Activated CD4-positive, CD25-positive, alpha-beta regulatory T cell treated with anti-CD3 and anti-CD28 coated beads, Interleukin-2, amount 50 U/mL, for 16 hours (primary cell): ENCODE data around the gene SPO11.
"Not testable (repeated sequence)": the region's sequence is repeated elsewhere in the genome, so short reads cannot be mapped to it uniquely, and the experiment has no call there.

Experiments used
- DNase-seq: peaks from one replicate; pipeline ENCODE4 v3.0.0-alpha.2; 2020; ENCODE audit warnings: low read depth, low spot score

The SPO11 gene

DNA sequence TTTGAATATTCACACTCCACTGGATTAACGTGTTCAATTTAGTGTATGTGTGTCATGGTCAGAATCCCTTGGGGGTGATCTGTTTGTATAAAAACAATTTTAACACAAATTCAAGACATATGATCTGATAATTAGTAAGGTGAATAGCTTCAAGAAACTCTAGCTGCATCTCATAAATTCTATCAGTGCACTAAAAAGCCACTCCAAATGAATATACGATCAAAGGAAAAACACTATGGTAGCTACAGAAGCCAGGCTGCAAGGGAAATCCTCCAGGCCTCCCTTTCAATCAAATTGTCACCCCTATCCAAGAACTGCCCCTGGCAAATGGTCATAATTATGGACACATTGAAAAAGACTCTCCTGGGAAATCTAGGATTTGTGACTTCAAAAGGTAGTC, 12.1 kb downstream of the SPO11 start:
- DNase-seq, result no peak

- no peak for DNase-seq
Measured at GRCh38 chr20:57342829-57343228, 13.2 kb downstream of the SPO11 start.

DNA sequence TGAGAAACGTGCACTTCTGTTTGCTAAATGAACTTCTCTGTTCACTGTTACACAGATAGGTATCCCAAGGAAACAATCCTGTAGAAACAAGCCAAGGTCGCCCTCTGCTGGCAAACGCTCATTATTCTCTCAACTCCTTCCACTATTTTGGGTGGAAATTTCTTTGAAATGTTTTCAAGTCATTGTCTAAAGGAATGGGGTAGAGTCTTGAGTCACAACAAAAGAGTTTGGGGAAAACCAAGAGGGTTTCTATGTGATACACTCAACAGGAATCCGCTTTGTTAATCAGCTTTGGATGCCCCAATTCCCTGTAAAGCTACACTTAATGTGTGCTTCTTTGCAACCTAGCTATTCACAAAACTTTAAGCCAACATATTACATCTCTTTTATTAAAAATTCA, 16.9 kb downstream of the SPO11 start:
- peak; percentile 42 for DNase-seq

DNA sequence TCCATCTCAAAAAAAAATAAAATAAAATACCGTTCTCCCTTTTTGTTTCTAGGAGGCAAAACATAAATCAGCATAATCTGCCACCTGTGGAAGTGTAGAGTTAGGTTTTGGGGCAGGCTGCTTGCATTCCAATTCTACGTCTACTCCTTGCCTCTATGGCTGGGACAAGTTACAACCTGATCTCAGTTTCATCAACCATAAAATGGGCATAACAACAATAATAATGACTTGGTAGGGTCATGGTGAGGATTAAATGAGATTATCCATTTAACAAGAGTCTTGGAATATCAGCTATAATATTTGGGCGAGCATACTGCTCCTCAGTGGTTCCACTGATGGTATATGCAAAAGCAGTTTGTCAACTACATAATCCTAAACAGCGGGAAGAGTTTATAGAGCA, 17.8 kb downstream of the SPO11 start:
- DNase-seq, result no peak

DNA sequence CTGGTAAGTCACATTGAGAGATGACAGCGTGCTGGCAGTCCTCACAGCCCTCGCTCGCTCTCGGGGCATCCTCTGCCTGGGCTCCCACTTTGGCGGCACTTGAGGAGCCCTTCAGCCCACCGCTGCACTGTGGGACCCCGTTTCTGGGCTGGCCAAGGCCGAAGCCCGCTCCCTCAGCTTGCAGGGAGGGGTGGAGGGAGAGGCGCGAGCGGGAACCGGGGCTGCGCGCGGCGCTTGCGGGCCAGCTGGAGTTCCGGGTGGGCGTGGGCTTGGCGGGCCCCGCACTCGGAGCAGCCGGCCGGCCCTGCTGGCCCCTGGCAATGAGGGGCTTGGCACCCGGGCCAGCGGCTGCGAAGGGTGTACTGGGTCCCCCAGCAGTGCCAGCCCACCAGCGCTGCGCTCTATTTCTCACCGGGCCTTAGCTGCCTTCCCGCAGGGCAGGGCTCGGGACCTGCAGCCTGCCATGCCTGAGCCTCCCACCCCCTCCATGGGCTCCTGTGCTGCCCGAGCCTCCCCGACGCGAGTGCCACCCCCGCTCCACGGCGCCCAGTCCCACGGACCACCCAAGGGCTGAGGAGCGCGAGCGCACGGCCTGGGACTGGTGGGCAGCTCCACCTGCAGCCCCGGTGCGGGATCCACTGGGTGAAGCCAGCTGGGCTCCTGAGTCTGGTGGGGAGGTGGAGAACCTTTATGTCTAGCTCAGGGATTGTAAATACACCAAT, 18.8 kb downstream of the SPO11 start:
- not testable (repeated sequence) for DNase-seq

GRCh38 chr20:57348922-57349574, 19.4 kb downstream of the SPO11 start:
- not testable (repeated sequence) for DNase-seq

- DNase-seq, result no peak
Measured at GRCh38 chr20:57350081-57350710, 20.6 kb downstream of the SPO11 start.

- not testable (repeated sequence) for DNase-seq
Measured at GRCh38 chr20:57350726-57351041, 21.1 kb downstream of the SPO11 start.

DNA sequence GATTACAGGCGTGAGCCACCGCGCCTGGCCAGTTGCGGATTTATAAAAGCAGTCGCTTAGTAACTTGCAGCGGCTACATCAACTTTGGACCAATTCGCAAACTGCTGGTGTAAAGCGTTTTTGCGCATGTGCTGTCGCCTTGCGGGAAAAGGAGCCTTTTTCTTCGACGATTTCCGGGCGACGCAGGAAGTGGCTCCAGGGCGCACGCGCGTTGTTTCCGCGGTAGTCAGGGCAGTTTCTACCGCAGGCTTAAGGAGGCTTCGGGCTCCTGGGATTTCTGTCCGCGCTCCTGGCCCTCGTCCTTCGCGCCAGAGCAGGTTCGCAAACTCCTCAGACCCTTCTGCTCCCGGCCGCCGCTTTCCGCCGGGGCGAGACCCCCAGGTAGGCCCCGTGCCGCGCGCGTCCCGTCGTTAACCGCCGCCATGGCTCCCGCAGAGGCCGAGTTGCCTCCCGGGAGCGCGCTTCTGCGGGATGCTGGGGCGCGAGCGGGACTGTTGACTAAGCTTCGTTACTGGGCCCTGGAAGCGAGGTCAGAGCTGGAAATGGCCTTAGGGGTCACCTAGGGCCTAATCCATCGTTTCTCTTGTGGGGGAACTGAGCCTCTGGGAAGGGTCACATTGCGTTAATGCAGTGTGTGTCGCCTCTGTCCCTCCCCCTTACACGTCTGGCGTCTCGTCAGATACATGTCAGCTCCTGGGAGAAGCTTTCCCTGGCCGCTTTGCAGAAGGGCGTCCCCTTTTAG, 21.6 kb downstream of the SPO11 start, which contains the start of gene RAE1:
TSS of gene RAE1 (plus strand) at position 214 of the 742 bp plus-strand sequence. CDS start 2,784 bp downstream, outside the sequence.
- DNase-seq, result peak; percentile 86

DNA sequence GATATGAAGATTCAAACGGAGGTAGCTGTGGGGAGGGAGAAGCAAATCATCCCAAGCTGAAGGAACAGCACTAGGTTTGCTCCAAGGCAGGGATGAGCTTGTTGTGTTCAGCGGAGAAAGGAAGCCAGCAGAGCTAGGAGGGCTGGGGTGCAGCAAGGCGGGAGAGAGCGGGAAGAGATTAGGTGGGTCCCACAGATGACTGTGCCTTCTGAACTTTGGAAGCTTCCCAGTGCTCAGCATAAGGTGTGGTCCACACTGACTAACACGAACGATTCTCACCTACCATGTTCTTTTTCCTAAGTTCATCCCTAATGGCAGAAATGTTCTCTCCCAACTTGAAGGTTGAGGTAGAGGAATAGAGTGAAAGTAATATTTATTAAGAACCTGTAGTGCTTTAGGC, 22.7 kb downstream of the SPO11 start:
- DNase-seq, result no peak

DNA sequence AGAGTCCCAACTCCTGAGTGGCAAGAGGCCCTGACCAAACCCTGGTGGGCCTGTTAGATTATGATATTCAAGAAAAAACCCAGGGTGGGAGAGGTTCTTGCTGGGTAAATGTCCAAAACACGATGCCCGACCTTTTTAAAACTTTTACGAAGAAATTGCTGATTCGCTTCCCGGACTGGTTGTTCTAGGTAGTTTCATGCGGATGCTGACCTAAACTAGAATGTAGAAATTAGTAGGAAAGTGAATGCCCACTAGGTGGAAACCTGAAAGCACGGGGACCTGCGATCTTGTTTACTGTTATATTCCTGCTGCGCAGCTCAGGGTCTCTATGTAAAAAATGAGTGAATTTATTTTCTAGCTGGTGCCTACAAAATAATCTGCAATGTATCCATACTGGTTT, 23.7 kb downstream of the SPO11 start:
- DNase-seq, result no peak

- DNase-seq, result no peak
Measured at GRCh38 chr20:57361517-57361916, 31.9 kb downstream of the SPO11 start.

- no peak for DNase-seq
Measured at GRCh38 chr20:57364451-57364850, 34.8 kb downstream of the SPO11 start.

DNA sequence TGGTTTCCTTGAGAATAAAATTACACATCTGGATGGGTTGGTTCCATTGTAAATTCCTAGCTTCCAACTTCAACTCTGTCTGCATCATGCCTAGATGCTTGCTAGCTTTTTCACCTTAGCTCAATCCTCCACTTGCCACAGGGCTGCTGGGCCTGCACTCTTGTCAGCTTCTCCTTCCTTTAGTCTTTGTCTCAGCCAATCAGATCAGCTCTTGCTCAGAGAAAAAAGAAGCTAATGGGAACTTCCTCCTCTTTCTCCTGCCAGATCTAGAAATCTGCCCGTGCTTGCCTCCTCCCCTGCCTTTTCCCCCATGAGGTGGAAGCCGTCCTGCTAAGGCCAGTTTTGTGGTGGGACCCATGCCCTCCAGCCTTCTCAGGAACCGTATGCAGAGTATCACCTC, 40.0 kb downstream of the SPO11 start:
- no peak for DNase-seq

DNA sequence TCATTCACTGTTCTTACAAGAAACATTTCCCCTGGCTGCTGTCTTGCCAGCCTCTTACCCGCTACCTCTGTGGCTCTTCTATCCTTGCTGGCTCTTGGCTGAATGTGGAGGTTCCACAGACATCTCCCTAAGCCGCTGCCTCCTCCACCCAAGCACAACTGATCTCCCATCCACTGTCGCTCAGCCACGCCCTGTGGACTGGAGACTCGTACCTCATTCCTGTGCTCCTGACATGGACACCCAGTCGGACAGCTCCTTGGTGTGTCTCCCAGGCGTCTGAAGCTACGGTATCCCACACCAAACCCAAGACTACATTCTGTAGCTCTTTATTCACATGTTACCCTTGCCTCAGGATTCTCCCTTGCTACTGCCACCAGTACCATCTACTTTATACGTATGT, 40.7 kb downstream of the SPO11 start:
- no peak for DNase-seq

GRCh38 chr20:57371363-57371762, 41.8 kb downstream of the SPO11 start:
- DNase-seq, result no peak

DNA sequence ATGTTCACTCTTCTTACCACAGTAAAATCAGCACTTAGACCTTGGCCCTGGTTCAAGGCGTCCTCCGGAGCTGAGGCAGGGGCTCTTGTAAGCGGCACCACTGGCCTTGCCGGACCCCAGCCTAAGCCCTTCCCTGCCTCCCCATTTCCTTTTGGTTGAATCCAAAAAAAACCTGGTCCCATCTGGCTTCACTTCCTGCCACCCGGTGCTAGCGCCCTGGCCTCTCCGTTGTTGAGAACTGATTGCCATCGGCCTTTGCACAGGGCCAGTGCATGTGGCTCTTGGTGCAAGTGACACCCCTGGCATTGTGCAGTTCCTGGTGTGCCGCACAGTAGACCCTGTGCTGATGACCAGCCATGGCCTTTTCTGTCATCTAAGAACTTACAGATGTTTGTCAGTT, 42.6 kb downstream of the SPO11 start:
- no peak for DNase-seq

GRCh38 chr20:57372581-57373350, 43.2 kb downstream of the SPO11 start:
- no peak for DNase-seq

- DNase-seq, result no peak
Measured at GRCh38 chr20:57374343-57374930, 44.8 kb downstream of the SPO11 start.

- no peak for DNase-seq
Measured at GRCh38 chr20:57374931-57375651, 45.5 kb downstream of the SPO11 start.
